AG08396 (cell line): Measurements from ENCODE around the gene FAM118B.

ENCODE experiments used
- DNase-seq: peaks from one replicate; pipeline ENCODE4 v3.0.0; 2012; ENCODE audit warnings: low spot score, mixed read lengths

Gene FAM118B

DNA sequence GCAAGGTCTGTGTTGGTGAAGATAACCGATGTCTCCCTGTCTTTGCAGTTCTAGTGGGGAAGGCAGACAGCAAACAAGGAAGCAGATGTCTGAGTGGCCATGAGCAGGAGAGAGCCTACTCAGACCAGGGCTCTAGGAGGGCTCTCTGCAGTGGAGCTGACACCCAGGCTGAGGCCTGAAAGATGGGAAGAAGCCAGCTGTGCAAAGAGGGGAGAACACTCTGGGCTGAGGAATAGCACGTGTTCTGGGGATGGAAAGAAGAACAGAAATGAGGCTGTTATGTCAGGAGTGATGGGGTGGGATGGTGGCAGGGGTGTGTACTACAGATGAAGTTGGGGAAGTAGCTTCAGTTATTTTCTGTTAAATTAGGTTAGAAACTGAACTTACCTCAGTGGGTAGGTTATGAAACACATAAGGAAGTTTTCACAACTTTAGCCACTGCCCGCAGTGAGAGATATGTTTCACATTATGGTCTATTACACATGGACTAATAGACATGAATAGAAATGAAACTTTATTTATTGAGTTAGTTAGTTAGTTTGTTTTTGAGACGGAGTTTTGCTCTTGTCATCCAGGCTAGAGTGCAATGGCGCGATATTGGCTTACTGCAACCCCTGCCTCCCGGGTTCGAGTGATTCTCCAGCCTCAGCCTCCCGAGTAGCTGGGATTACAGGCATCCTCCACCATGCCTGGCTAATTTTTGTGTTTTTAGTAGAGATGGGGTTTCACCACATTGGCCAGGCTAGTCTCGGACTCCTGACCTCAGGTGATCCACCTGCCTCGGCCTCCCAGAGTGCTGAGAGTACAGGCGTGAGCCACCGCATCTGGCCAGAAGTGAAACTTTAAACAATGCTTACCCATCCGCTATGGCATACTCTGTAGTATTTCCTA lies 100.1 kb downstream of the FAM118B start:
- DNase-seq = no peak
